Memory B cell (primary cell): Measurements from ENCODE around the gene ABHD6.
A peak's percentile ranks its signal among the peaks of the same experiment; 100 is the strongest.
"Not testable (repeated sequence)": the region's sequence is repeated elsewhere in the genome, so short reads cannot be mapped to it uniquely, and the experiment has no call there.

ENCODE experiments used
- ATAC-seq: fragments of 150-1000 bp; cut with Tn5 transposase; 2 replicates; pipeline ENCODE4 v1.10.0; 2021; ENCODE audit warnings: low read depth, mild to moderate bottlenecking, moderate library complexity
- DNase-seq, 2 donors: peaks; one replicate each; pipeline ENCODE4 v3.0.0; 2022; ENCODE audit warnings: low spot score in 2 of 2
- H3K27ac Mint-ChIP-seq: one replicate; pipeline ENCODE4 v1.8.0; 2022; ENCODE audit warnings: mild to moderate bottlenecking, moderate library complexity, mixed read lengths
- H3K27me3 Mint-ChIP-seq: one replicate; pipeline ENCODE4 v1.8.0; 2022; ENCODE audit warnings: mixed read lengths
- H3K36me3 Mint-ChIP-seq: one replicate; pipeline ENCODE4 v1.8.0; 2022; ENCODE audit warnings: mild to moderate bottlenecking, mixed read lengths
- H3K4me1 Mint-ChIP-seq: one replicate; pipeline ENCODE4 v1.8.0; 2022; ENCODE audit warnings: mixed read lengths
- H3K4me3 Mint-ChIP-seq: one replicate; pipeline ENCODE4 v1.8.0; 2022; ENCODE audit warnings: mild to moderate bottlenecking, moderate library complexity, mixed read lengths
- H3K9me3 Mint-ChIP-seq: one replicate; pipeline ENCODE4 v1.8.0; 2022; ENCODE audit warnings: mixed read lengths

Gene ABHD6

DNA sequence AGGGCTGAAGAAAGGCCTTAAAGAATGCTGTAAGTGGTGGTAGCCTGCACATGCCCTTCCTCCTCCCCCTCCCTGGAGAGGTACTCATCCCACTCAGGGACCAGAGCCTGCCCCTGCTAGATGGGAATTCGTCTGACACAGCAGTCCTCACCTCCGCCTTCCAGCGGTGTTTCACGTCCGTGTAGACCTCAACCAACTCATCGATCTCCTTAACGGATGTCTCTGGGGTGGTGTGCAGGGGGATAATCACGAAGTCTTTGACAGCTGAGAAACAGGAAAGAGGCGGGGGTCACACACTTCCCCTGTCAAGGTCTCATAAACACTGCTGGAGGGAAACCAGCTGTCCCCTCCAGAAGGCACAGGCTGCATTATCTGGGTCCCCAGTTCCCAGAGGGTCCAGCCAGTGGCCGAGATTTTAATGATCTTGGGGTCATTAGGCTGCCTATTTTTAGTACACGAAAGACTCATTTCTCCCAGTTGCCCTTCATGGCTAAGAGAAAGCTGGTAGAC, 36.7 kb upstream of the ABHD6 start:
- H3K9me3 Mint-ChIP-seq = peaks cover 1% of the 10 kb centered on the region
- peaks cover 37% of the 10 kb centered on the region for H3K4me1 Mint-ChIP-seq
- ATAC-seq (no peak), DNase-seq (no peak)
- peak overlapping the region; percentile 70 for H3K27ac Mint-ChIP-seq
- H3K4me3 Mint-ChIP-seq = no peak overlapping the region
- H3K27me3 Mint-ChIP-seq = no peaks in the 10 kb centered on the region
- H3K36me3 Mint-ChIP-seq = no peaks in the 10 kb centered on the region

DNA sequence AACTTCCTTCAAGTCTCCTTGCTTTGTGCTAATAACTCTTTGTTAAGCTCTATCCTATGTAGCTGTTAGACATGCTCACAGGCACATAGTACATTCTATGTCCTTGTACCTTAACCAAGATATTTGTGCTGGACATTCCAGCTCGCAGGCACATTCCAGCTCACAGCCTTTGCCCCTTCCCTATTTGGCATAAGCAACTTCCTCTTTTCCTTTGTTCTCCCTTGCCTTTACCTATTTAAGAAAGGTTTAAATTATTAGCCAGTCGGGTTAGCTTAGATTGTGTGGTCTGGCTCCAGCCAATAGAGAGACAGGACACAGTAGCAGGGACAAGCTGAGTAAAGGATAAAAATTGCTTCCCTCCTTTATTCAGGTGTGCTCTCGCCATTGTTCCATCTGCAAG, 36.1 kb upstream of the ABHD6 start:
- H3K9me3 Mint-ChIP-seq, ATAC-seq, H3K27me3 Mint-ChIP-seq, H3K36me3 Mint-ChIP-seq, DNase-seq: not testable (repeated sequence)
- Mint-ChIP-seq H3K27ac (peak overlapping the region; percentile 78), H3K4me3 (peak overlapping the region; percentile 37), H3K4me1 (peaks cover 36% of the 10 kb centered on the region)

DNA sequence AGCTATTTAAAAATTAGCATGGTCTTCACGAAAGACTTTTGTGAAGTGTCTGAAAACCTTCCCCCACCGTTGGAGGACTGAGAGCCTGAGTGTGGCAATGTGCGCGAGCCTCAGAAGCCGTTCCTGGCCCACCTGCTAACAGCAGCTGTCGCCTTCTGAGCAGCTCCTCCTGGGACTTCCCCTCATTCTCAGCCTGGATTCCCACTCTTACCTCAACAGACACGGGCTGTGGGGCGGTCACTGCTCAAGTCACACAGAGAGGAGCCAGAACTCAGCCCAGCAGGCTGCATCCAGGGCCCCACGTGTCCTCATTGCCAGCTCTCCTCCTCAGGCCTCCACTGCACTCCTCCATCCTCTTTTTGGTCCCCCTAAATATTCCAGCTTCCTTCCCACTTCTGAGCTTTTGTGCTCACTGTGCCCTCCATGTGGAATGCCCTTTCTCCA, 34.7 kb upstream of the ABHD6 start:
- no peak overlapping the region for H3K4me3 Mint-ChIP-seq
- ATAC-seq = peak; percentile 92

DNA sequence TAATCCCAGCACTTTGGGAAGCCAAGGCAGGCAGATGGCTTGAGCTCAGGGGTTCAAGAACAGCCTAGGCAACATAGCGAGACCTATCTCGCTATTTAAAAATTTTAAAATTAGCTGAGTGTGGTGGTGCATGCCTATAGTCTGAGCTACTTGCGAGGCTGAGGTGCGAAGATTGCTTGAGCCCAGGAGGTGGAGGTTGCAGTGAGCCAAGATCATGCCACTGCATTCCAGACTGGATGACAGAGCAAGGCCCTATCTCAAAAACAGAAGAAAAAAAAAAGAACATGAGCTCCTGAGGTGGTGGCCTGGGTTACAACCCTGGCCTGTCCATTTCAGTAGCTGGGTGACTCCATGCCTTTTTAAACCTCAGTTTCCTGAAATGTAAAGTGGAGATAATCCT, 34.1 kb upstream of the ABHD6 start:
- H3K27me3 Mint-ChIP-seq = no peaks in the 10 kb centered on the region
- H3K4me1 Mint-ChIP-seq = peaks cover 18% of the 10 kb centered on the region
- H3K9me3 Mint-ChIP-seq = peaks cover 1% of the 10 kb centered on the region
- peak overlapping the region; percentile 90 for H3K27ac Mint-ChIP-seq
- ATAC-seq (no peak), DNase-seq (no peak)
- no peaks in the 10 kb centered on the region for H3K36me3 Mint-ChIP-seq
- H3K4me3 Mint-ChIP-seq = no peak overlapping the region

More for the DNA sequence above, 34.7 kb upstream of the ABHD6 start:
- H3K9me3 Mint-ChIP-seq = peaks cover 1% of the 10 kb centered on the region
- H3K36me3 Mint-ChIP-seq = no peaks in the 10 kb centered on the region
- H3K4me1 Mint-ChIP-seq = peaks cover 24% of the 10 kb centered on the region
- H3K27ac Mint-ChIP-seq = peak overlapping the region; percentile 90
- DNase-seq = peak in 1 of 2 donors; percentile 15
- H3K27me3 Mint-ChIP-seq = no peaks in the 10 kb centered on the region

DNA sequence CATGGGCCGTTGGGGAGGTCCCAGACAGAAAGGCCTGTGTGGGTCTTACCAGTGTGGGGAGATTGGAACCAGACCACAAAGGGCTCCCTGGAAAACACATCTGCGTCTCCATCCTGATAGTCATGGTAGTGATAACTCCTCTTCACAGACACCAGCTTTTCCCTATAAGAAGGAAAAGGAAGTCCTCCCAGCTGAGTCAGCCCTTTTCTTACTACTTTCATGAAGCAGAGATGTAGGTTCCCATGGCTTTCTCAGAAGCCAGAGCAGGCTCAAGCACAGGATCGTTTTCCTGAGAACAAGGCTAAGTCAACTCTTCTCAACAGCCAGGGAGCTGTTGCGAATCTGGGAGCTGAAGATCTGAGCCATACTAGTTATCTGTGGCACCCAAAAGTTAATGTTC, 32.9 kb upstream of the ABHD6 start:
- H3K4me3 Mint-ChIP-seq = no peak overlapping the region
- peaks cover 17% of the 10 kb centered on the region for H3K4me1 Mint-ChIP-seq
- H3K27ac Mint-ChIP-seq = peak overlapping the region; percentile 76
- no peaks in the 10 kb centered on the region for H3K27me3 Mint-ChIP-seq
- no peaks in the 10 kb centered on the region for H3K36me3 Mint-ChIP-seq
- peaks cover 1% of the 10 kb centered on the region for H3K9me3 Mint-ChIP-seq
- DNase-seq (no peak), ATAC-seq (no peak)

DNA sequence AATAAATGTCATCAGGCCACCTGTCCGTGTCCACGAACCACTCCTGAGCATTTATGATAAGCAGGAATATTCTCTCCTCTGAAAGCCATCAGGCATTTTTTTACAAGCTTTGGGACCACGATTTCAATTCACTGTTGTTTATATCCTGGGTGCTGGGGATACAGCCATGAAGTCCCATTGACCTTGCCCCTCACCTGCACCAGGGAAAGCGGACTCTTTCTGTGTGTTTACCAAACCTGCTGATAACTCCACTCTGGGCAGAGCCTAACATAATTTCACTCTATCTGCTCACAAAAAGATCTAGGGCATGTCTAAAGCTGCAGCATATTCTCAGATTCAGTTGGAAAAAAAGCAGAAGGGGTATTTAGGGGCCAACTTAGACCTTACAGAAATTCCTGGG, 31.6 kb upstream of the ABHD6 start:
- Mint-ChIP-seq H3K36me3 (no peaks in the 10 kb centered on the region), H3K9me3 (peaks cover 1% of the 10 kb centered on the region), H3K4me1 (peaks cover 14% of the 10 kb centered on the region), H3K4me3 (no peak overlapping the region), H3K27ac (peak overlapping the region; percentile 76), H3K27me3 (no peaks in the 10 kb centered on the region)
- DNase-seq = no peak
- ATAC-seq = no peak

DNA sequence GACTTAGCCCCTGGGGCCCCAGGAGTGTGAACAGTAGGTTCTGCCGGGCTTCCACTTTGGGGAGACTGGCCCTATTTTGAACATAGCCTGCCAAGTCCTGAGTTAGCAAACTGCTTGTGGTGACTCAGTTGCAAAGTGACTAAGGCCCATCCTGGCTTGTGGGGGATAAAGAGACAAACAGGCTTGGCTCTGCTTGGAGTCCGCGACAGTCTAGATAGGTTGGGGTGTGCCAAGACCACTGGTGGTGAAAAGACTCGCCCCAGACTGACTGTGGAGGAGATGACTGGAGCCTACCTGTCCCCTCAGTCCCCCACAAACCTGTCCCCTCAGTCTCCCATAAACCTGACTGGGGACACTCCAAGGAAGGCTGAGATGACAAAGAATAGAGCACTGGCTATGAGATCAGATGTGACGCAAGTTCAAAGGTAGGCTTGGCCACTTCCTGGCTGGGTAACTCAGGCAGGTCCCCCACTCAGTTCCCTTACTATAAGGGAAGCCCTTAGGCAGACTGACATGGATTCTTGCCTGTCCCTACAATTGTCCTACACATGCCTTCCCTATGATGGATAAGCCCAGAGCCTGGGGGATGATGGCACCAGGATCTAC, 31.1 kb upstream of the ABHD6 start:
- peaks cover under 1% of the 10 kb centered on the region for H3K9me3 Mint-ChIP-seq
- peaks cover 12% of the 10 kb centered on the region for H3K4me1 Mint-ChIP-seq
- ATAC-seq (no peak), DNase-seq (no peak)
- no peaks in the 10 kb centered on the region for H3K27me3 Mint-ChIP-seq
- H3K36me3 Mint-ChIP-seq = no peaks in the 10 kb centered on the region
- no peak overlapping the region for H3K27ac Mint-ChIP-seq
- no peak overlapping the region for H3K4me3 Mint-ChIP-seq

DNA sequence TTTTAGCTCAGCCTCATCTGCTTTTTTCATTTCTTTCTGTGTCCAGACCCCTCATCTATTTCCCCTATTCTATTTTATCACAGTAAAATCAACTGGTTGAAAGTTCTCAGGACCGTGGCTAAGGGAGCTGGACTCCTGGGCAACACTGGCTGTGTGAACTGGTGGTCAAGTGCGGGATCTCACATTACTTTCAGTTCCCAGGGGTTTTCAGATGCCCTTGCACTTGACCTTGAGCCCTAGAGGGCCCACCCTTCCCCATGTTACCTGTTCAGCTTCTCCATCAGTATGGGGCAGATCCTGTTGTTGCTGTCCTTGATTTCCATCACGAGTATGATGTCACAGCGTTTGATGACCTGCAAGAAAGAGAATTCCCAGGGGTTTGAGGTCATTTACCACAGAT, 29.6 kb upstream of the ABHD6 start:
- Mint-ChIP-seq H3K4me3 (no peak overlapping the region), H3K27me3 (no peaks in the 10 kb centered on the region), H3K4me1 (peaks cover 9% of the 10 kb centered on the region), H3K27ac (no peak overlapping the region), H3K9me3 (no peaks in the 10 kb centered on the region), H3K36me3 (no peaks in the 10 kb centered on the region)
- ATAC-seq (no peak), DNase-seq (no peak)

DNA sequence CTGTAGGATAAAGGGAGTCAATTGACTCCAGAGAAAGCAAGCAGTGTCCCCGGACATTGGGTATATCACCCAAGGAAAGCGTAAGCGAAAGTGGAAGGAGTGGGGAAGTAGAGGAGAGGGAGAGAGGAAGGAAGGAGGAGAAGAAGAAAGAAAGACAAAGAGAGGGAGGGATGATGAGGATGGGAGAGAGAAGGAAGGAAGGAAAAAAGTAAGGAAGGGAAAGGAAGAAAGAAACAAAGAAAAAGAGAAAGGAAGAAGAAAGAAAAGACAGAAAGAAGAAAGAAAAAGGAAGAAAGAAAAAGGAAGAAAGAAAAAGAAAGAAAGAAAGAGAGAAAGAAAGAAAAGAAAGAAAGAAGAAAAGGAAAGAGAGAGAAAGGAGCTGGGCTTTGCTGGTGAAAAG, 27.7 kb upstream of the ABHD6 start:
- no peak overlapping the region for H3K4me3 Mint-ChIP-seq
- no peak for DNase-seq
- H3K27me3 Mint-ChIP-seq = no peaks in the 10 kb centered on the region
- peak overlapping the region; percentile 52 for H3K27ac Mint-ChIP-seq
- H3K36me3 Mint-ChIP-seq = no peaks in the 10 kb centered on the region
- H3K9me3 Mint-ChIP-seq = no peaks in the 10 kb centered on the region
- ATAC-seq = no peak
- H3K4me1 Mint-ChIP-seq = peaks cover 17% of the 10 kb centered on the region

DNA sequence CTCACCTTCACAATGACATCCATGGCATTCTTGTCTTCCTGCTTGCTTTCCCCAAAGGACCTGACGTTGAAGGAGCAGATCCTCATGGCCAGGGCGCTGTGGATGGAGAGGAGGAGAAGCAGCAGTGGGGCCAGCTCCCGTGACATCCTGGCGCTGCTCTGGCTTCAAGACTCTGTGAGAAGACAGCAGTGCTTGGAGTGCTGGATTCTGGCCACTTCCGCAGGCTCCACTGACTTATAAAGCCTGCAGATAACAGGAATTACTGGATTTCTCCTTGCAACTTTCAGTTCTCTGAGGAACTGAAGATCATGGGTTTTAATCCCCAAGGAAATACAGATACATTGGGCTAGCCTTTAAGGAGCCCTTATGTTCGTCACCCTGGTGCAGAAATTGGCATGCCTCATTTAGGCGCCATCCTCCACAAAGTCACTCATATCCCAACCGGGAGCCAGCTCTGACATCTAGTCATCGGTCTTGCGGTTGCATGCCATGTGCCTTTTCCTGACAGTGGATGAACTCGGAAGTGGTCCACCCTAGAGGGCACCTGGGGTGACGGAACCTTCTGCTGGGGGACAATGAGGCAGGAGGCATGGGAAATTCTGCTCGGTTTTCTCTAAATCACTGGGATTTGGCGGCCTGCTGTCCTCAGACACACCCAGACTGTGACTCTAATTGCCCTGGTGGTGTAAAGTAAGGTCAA, 26.7 kb upstream of the ABHD6 start, which contains the start of gene DNASE1L3:
Gene DNASE1L3 (minus strand): TSS at position 212 of the 700 bp plus-strand sequence. CDS start 66 bp downstream, at position 146.
- Mint-ChIP-seq H3K4me1 (peaks cover 25% of the 10 kb centered on the region), H3K27me3 (no peaks in the 10 kb centered on the region), H3K9me3 (no peaks in the 10 kb centered on the region), H3K27ac (peak within 1 kb of the TSS; percentile 52), H3K4me3 (no peak within 1 kb of the TSS), H3K36me3 (no peaks in the 10 kb centered on the region)
- ATAC-seq (no peak), DNase-seq (no peak)

DNA sequence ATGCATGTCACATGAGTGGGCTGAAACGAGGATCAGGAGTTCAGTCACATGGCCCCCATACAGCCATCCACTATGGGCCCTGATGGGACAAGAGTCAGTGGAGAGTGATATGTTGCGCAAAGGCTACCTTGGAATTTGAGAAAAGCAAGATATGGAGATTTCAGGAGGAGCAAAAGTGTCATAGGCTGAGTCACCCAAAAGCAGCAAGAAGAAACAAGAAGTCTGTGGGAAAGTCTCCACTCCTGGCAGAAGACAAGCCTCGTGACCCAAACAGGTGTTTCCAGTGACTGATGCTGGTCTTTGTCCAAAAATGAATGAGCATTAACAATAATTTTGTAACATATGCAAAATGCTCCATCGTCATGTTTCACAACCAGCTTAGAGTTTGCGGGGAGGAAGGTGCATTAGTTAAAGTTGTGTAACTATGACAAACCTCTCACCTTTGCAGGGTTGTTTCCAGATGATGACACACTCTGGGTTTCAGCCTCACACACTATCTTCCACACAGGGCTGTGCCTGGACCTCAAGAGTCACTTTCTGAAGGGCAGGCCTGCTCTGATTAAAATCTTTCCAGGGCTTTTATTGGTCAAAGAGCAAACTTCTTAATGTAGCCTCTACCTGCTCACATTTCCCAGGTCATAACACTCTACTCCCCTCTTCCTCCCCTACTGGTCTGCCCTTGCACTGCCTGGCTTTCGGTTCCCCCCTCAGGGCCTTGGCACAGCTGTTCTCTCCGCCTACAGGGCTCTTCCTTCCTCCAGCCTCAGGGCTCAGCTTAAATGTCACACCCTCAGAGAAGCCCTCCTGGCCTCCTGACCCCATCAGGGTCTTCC, 22.9 kb upstream of the ABHD6 start:
- Mint-ChIP-seq H3K27me3 (no peaks in the 10 kb centered on the region), H3K4me3 (peak overlapping the region; percentile 59), H3K36me3 (no peaks in the 10 kb centered on the region), H3K9me3 (no peaks in the 10 kb centered on the region), H3K4me1 (peaks cover 47% of the 10 kb centered on the region), H3K27ac (peak overlapping the region; percentile 97)
- peak; percentile 81 for ATAC-seq
- DNase-seq = peak; percentile 52 to 67

DNA sequence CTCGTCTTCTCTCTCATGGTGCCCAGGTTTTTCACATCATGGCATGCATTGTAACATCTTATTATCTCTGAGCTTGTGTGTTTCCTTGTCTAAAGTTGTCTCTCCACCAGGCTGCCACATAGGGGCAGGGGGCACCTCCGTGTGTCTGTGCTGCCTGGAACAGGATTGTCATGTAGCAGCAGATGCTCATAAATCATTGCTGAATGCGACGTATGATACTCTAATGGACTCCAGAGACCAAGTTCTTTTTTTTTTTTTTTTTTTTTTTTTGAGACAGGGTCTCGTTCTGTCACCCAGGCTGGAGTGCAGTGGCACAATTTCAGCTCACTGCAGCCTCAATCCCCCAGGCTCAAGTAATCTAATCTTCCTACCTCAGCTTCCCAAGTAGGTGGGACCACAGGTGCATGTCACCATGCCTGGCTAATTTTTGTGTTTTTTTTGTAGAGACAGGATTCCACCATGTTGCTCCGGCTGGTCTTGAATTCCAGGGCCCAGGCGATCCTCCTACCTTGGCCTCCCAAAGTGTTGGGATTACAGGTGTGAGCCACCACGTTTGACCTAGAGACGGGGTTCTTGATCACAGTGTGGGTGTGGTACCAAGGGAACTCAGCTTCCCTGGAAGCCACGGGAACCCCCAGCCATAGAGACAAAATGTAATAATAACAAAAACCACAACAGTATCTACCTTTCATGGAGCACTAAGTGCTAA, 22.1 kb upstream of the ABHD6 start:
- Mint-ChIP-seq H3K9me3 (no peaks in the 10 kb centered on the region), H3K36me3 (no peaks in the 10 kb centered on the region), H3K27ac (peak overlapping the region; percentile 97), H3K27me3 (no peaks in the 10 kb centered on the region), H3K4me1 (peaks cover 43% of the 10 kb centered on the region), H3K4me3 (peak overlapping the region; percentile 59)
- no peak for DNase-seq
- ATAC-seq = no peak

DNA sequence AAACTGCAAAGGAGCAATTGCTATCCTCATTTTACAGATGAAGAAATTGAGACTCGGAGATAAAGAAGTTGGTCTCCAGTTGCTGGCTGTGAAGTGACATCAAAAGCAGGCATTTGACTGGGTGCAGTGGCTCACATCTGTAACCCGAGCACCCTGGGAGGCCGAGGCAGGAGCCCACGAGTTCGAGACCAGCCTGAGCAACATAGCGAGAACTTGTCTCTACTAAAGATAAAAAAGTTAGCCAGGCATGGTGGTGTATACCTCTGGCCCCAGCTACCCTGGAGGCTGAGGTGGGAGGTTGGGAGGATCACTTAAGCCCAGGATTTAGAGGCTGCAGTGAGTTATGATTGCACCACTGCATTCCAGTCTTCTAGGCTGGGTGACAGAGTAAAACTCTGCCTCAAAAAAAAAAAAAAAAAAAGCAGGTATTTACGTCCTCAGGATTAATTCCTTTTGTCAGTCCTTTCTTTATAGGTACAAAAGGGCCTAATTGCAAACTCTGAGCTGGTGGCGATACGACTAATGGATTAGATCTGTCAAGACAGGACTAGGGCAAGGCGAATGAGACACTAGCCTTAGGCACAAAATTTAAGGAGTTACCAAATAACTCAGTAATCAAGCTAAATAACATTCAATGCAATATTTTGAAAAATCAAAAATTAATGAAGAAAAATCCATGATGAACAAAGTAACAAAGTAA, 20.9 kb upstream of the ABHD6 start:
- ATAC-seq = no peak
- Mint-ChIP-seq H3K4me3 (no peak overlapping the region), H3K36me3 (no peaks in the 10 kb centered on the region), H3K9me3 (no peaks in the 10 kb centered on the region), H3K27me3 (no peaks in the 10 kb centered on the region), H3K27ac (peak overlapping the region; percentile 97), H3K4me1 (peaks cover 43% of the 10 kb centered on the region)
- DNase-seq = no peak
